HG03378 (cell line): Measurements from ENCODE around the gene HPGD.

Experiments
- ATAC-seq: cut with Tn5 transposase; IDR thresholded peaks from one replicate; pipeline ENCODE4 v1.9.1; 2021; ENCODE audit warnings: mild to moderate bottlenecking, moderate library complexity; ENCODE audit not compliant: unreplicated experiment

HPGD gene

GRCh38 chr4:174479140-174479539 is 43.1 kb downstream of the HPGD start:
- ATAC-seq: no peak

GRCh38 chr4:174475528-174475927 is 46.8 kb downstream of the HPGD start:
- no peak for ATAC-seq

GRCh38 chr4:174474457-174475075 is 47.7 kb downstream of the HPGD start:
- ATAC-seq: no peak

GRCh38 chr4:174467107-174467506 is 55.2 kb downstream of the HPGD start:
- ATAC-seq: no peak

GRCh38 chr4:174464949-174465348 is 57.3 kb downstream of the HPGD start:
- ATAC-seq: no peak

GRCh38 chr4:174461466-174462106 is 60.7 kb downstream of the HPGD start:
- no peak for ATAC-seq

- no peak for ATAC-seq
Measured at GRCh38 chr4:174460684-174461083, 61.6 kb downstream of the HPGD start.

- ATAC-seq: no peak
Measured at GRCh38 chr4:174457468-174457867, 64.8 kb downstream of the HPGD start.

GRCh38 chr4:174454815-174455473 is 67.3 kb downstream of the HPGD start:
- no peak for ATAC-seq

GRCh38 chr4:174451718-174452296 is 70.5 kb downstream of the HPGD start:
- no peak for ATAC-seq

GRCh38 chr4:174450786-174451125 is 71.5 kb downstream of the HPGD start:
- ATAC-seq: no peak

GRCh38 chr4:174449944-174450785 is 72.1 kb downstream of the HPGD start:
- no peak for ATAC-seq

- no peak for ATAC-seq
Measured at GRCh38 chr4:174449152-174449551, 73.1 kb downstream of the HPGD start.

GRCh38 chr4:174444390-174444789 is 77.9 kb downstream of the HPGD start:
- no peak for ATAC-seq
